HepG2 (cell line): ENCODE data around the gene STIP1. TPM values are rescaled to one million over a fixed set of nuclear protein-coding genes. Genes with fewer than 3 reads are reported as not detected.
A peak's percentile ranks its signal among the peaks of the same experiment; 100 is the strongest.

Source experiments
- ATAC-seq: fragments of 200-7000 bp; cut with Tn5 transposase; 3 replicates; pipeline ENCODE4 v1.9.1; 2020; ENCODE audit warnings: mild to moderate bottlenecking, moderate library complexity
- BruUV-seq: library from RNA; stranded (reverse); fragments of 400-500 nt; replicated peaks from 2 replicates; lab custom pipeline; 2021; lab: Mats Ljungman, UMichigan
- CTCF ChIA-PET: fragments of 300-600 bp; formaldehyde crosslinking; extraction: SDS; loops from one replicate; lab custom pipeline; 2021; ENCODE audit warnings: low total read pairs, inconsistent platforms, low intra/inter-chr PET ratio; lab: Yijun Ruan, JAX
- POLR2A ChIA-PET: fragments of 350-600 bp; sonication (Branson Sonifier 250); formaldehyde crosslinking; loops from one replicate; lab custom pipeline; 2020; ENCODE audit warnings: antibody characterized with exemption, inconsistent platforms; lab: Yijun Ruan, JAX
- DNase-seq: peaks from one replicate; pipeline ENCODE4 v3.0.0-alpha.2; 2015; ENCODE audit warnings: low spot score
- FAIRE-seq: peaks from 3 replicates; lab custom pipeline; 2011; peaks lifted over from hg19 to GRCh38; lab: Jason Lieb, UNC
- H2AFZ ChIP-seq: one replicate; pipeline ENCODE4 v1.6.1; 2011; ENCODE audit warnings: low read length, inconsistent platforms
- H3K27ac ChIP-seq: fragments of 300-600 bp; 3 replicates; pipeline ENCODE4 v1.8.0; 2011; ENCODE audit warnings: mixed run types, mild to moderate bottlenecking, mixed read lengths, low read length, inconsistent platforms; ENCODE audit not compliant: insufficient read depth; ENCODE audit errors: extremely low read length
- H3K27me3 ChIP-seq, 2 experiments: fragments of 200-600 bp in 1 of 2; 2 replicates in 1 of 2; 3 replicates in 1 of 2; pipeline versions ENCODE4 v1.6.0 to v1.8.0; 2011; ENCODE audit warnings: low read length in 2 of 2, mild to moderate bottlenecking in 2 of 2, moderate library complexity in 2 of 2, inconsistent platforms in 1 of 2; ENCODE audit not compliant: insufficient read depth in 2 of 2, control insufficient read depth in 1 of 2
- H3K36me3 ChIP-seq, 2 experiments: fragments of 200-600 bp in 1 of 2; replicated peaks in 1 of 2; 2 replicates in 1 of 2; 3 replicates in 1 of 2; pipeline versions ENCODE4 v1.5.1 to v1.8.0; 2011; ENCODE audit warnings: low read length in 2 of 2, inconsistent platforms in 1 of 2; ENCODE audit not compliant: insufficient read depth in 2 of 2, control insufficient read depth in 1 of 2
- H3K4me1 ChIP-seq: 2 replicates; pipeline ENCODE4 v1.5.1; 2012; ENCODE audit warnings: low read length, inconsistent platforms; ENCODE audit not compliant: insufficient read depth
- H3K4me2 ChIP-seq: 2 replicates; pipeline ENCODE4 v1.6.0; 2011; ENCODE audit warnings: low read depth, low read length, inconsistent platforms
- H3K4me3 ChIP-seq, 3 experiments: fragments of 200-600 bp in 1 of 3; sonication (generic), shearing (Covaris generic) in 1 of 3; replicated peaks in 1 of 3; 2 replicates each; pipeline ENCODE4 v1.5.1; 2011 to 2016; ENCODE audit warnings: low read length in 3 of 3, inconsistent platforms in 2 of 3, low read depth in 2 of 3, mild to moderate bottlenecking in 2 of 3, control low read depth in 1 of 3, mixed read lengths in 1 of 3; ENCODE audit not compliant: insufficient read depth in 1 of 3
- H3K79me2 ChIP-seq: one replicate; pipeline ENCODE4 v1.6.1; 2011; ENCODE audit warnings: low read length, inconsistent platforms; ENCODE audit not compliant: insufficient read depth
- H3K9ac ChIP-seq: 2 replicates; pipeline ENCODE4 v1.6.0; 2011; ENCODE audit warnings: mild to moderate bottlenecking, low read depth, low read length, inconsistent platforms; ENCODE audit not compliant: insufficient read depth
- H3K9me3 ChIP-seq: 2 replicates; pipeline ENCODE4 v1.5.1; 2012; ENCODE audit warnings: mild to moderate bottlenecking, low read length
- H4K20me1 ChIP-seq: 2 replicates; pipeline ENCODE4 v1.6.0; 2011; ENCODE audit warnings: inconsistent platforms, mild to moderate bottlenecking, low read length, moderate library complexity; ENCODE audit not compliant: insufficient read depth
- ARNT2 ChIP-seq: sonication (generic); formaldehyde crosslinking; IDR thresholded peaks from 2 replicates; pipeline ENCODE4 v1.8.0; 2022; ENCODE audit warnings: mild to moderate bottlenecking, low read depth, missing genetic modification reagents, moderate library complexity
- CREB1 ChIP-seq, 2 experiments: fragments of 450-650 bp in 1 of 2; IDR thresholded peaks; 2 replicates each; pipeline ENCODE4 v1.6.1; 2016 to 2017; ENCODE audit warnings: control low read depth in 1 of 2, mild to moderate bottlenecking in 1 of 2, missing compliant biosample characterization in 1 of 2, missing genetic modification characterization in 1 of 2
- HDAC1 ChIP-seq: sonication (generic); formaldehyde crosslinking; IDR thresholded peaks from 2 replicates; pipeline ENCODE4 v1.5.1; 2020; ENCODE audit warnings: mild to moderate bottlenecking, missing genetic modification reagents
- HDAC2 ChIP-seq: sonication (generic); formaldehyde crosslinking; IDR thresholded peaks from 2 replicates; pipeline ENCODE4 v1.4.0; 2020; ENCODE audit warnings: missing genetic modification reagents
- MAFF ChIP-seq: IDR thresholded peaks from 2 replicates; pipeline ENCODE4 v1.6.1; 2011; ENCODE audit warnings: low read depth, low read length, improper control_type of control experiment
- MED1 ChIP-seq: sonication (generic); formaldehyde crosslinking; IDR thresholded peaks from 2 replicates; pipeline ENCODE4 v1.4.0; 2020; ENCODE audit warnings: missing genetic modification reagents
- MEF2D ChIP-seq: sonication (generic); formaldehyde crosslinking; IDR thresholded peaks from 2 replicates; pipeline ENCODE4 v1.5.1; 2020; ENCODE audit warnings: mild to moderate bottlenecking, missing genetic modification reagents
- SAP130 ChIP-seq: IDR thresholded peaks from 2 replicates; pipeline ENCODE4 v1.6.1; 2016; ENCODE audit warnings: low read depth
- TEAD3 ChIP-seq: optimal IDR thresholded peaks from 2 replicates; pipeline ENCODE3; 2016; ENCODE audit warnings: borderline replicate concordance
- ZNF263 ChIP-seq: sonication (generic); formaldehyde crosslinking; IDR thresholded peaks from 2 replicates; pipeline ENCODE4 v1.4.0; 2020; ENCODE audit warnings: missing genetic modification reagents
- WGBS: methylation state at CpG from one replicate; pipeline ENCODE4 v1.1.6; 2017; ENCODE audit warnings: low lambda C conversion rate; 5-methylcytosine and 5-hydroxymethylcytosine counted together
- in situ Hi-C: cut with HindIII; loops from 2 replicates; pipeline ENCODE4 v1.10.0; 2017; ENCODE audit warnings: low pct_unique_long_range_greater_than_20kb; ENCODE audit not compliant: extremely low pct_ligation_motif_present
- intact Hi-C: fragments of 100-400 bp; cut with micrococcal nuclease; formaldehyde crosslinking; loops from one replicate; pipeline ENCODE4 v1.10.0; 2022; ENCODE audit not compliant: unreplicated experiment
- polyA plus RNA-seq, 8 experiments: library from polyadenylated mRNA; depleted of rRNA in 3 of 8; stranded (reverse) in 7 of 8; unstranded in 1 of 8; fragments of >200 nt; fragmentation: Illumina TruSeq in 4 of 8; extraction: Trizol in 4 of 8; gene quantifications; 2 replicates each; pipeline versions ENCODE4 v1.2.1 to v1.2.3, GENCODE V29; 2011 to 2016; ENCODE audit warnings: low read depth in 4 of 8, missing spikeins in 1 of 8, mixed read lengths in 1 of 8; ENCODE audit not compliant: insufficient read depth in 1 of 8
- total RNA-seq, 5 experiments: library from RNA; depleted of rRNA; stranded (reverse); fragments of >200 nt; fragmentation: Illumina TruSeq; extraction: Trizol; gene quantifications; 2 replicates each; pipeline ENCODE4 v1.2.3, GENCODE V29; 2016; ENCODE audit warnings: low read depth in 1 of 5
- TF ChIP-seq, protein P1 (sequence below): sonication (generic); formaldehyde crosslinking; IDR thresholded peaks from 2 replicates; pipeline ENCODE4 v1.4.0; 2020; ENCODE audit warnings: missing genetic modification reagents
- TF ChIP-seq, protein P2 (sequence below): sonication (generic); formaldehyde crosslinking; IDR thresholded peaks from 2 replicates; pipeline ENCODE4 v1.5.1; 2020; ENCODE audit warnings: missing genetic modification reagents, mild to moderate bottlenecking, borderline replicate concordance
- TF ChIP-seq, protein P3 (sequence below): sonication (generic); formaldehyde crosslinking; IDR thresholded peaks from 2 replicates; pipeline ENCODE4 v1.5.1; 2020; ENCODE audit warnings: mild to moderate bottlenecking, missing genetic modification reagents, moderate library complexity
- TF ChIP-seq, protein P4 (sequence below): sonication (generic); formaldehyde crosslinking; IDR thresholded peaks from 2 replicates; pipeline ENCODE4 v1.9.0; 2022; ENCODE audit warnings: missing genetic modification reagents, mild to moderate bottlenecking, borderline replicate concordance

STIP1 gene
- total and polyA plus RNA-seq, 2 of the 13 experiments (the other 11 are each of a cell fraction or from before 2014, with no cell fraction given), result 81.1 to 217 TPM

DNA sequence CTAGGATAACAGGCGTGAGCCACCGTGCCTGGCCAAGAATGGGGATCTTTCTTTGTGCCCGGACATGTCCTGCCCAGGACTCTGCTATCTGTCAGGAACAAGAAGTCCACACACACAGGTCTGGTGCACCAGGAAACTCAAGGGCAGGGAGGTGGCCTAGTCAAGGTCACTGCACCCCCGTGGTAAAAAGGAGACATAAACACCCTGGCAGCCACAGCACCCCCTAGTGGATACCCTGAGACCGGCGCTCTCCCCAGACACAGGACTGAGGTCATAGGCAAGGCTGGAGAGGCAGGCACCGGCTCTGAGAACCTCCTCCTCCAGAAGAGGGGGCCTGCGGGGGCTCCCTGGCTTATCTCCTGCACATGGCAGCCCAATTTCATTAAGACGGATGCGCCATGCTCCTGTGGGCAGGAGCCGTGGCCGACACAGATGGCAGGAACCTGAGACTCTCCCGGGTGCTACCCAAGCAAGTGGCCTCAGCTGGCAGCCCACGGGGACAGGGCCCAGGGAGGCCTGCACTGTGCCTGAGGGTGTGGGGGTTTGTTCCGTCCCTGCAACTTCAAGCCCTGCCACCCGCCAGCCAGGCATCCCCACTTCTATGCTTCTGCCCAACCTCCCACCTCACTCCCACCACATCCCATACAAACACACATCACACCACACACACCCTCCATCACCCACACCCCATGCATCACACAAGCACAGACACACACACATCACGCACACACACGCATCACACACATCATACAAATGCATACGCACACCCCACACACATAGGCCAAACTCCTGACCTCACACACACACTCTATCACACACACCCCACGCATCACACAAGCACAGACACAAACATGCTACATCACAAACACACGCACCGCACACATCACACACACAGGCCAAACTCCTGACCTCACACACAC is 39.7 kb upstream of the STIP1 start:
- 75% methylated on average over 13 of the region's 22 CpGs for WGBS
- intact Hi-C loops, result no loop called here
- Histone ChIP-seq H3K27me3 (no peaks in the 10 kb centered on the region), H4K20me1 (0 out of 2 replicates have a peak, but pooled peaks cover 10% of the 10 kb centered on the region), H3K4me3 (no peak overlapping the region), H3K79me2 (no peaks in the 10 kb centered on the region), H3K9ac (no peak overlapping the region), H3K27ac (no peak overlapping the region), H3K4me1 (peaks cover 10% of the 10 kb centered on the region), H3K36me3 (peaks cover 6 to 23% of the 10 kb centered on the region in 2 experiments; a peak in 4 of 5 replicates), H3K9me3 (no peaks in the 10 kb centered on the region), H3K4me2 (no peak overlapping the region), H2AFZ (no peak overlapping the region)
- ChIA-PET CTCF (interaction anchor here (1.1 to 1.5 kb wide), 2 partner anchors 54 to 106 kb away, joined by 3 read pairs; no protein-coding TSS in a partner anchor), POLR2A (no interaction called here)
- DNase-seq (peak; percentile 54), ATAC-seq (peak; percentile 72), FAIRE-seq (peak; percentile 79)
- in situ Hi-C loops, result loop anchor here (5.0 to 10.0 kb wide), 3 partner anchors 59 to 311 kb away; partner anchors contain the start of gene MARK2
- BruUV-seq, result no TSS peak
- TF ChIP-seq, protein P1, sequence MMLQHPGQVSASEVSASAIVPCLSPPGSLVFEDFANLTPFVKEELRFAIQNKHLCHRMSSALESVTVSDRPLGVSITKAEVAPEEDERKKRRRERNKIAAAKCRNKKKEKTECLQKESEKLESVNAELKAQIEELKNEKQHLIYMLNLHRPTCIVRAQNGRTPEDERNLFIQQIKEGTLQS, result no peak
- TF ChIP-seq SAP130 (CRISPR knock-in tag), result peak; percentile 47; the same call in 1 of the 2 replicates
- TF ChIP-seq, protein P2, sequence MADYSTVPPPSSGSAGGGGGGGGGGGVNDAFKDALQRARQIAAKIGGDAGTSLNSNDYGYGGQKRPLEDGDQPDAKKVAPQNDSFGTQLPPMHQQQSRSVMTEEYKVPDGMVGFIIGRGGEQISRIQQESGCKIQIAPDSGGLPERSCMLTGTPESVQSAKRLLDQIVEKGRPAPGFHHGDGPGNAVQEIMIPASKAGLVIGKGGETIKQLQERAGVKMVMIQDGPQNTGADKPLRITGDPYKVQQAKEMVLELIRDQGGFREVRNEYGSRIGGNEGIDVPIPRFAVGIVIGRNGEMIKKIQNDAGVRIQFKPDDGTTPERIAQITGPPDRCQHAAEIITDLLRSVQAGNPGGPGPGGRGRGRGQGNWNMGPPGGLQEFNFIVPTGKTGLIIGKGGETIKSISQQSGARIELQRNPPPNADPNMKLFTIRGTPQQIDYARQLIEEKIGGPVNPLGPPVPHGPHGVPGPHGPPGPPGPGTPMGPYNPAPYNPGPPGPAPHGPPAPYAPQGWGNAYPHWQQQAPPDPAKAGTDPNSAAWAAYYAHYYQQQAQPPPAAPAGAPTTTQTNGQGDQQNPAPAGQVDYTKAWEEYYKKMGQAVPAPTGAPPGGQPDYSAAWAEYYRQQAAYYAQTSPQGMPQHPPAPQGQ, result no peak
- TF ChIP-seq MEF2D, result no peak
- peak; percentile 26 for TF ChIP-seq TEAD3 (CRISPR knock-in tag)
- no peak for TF ChIP-seq HDAC2 (CRISPR knock-in tag)
- TF ChIP-seq, protein P3, sequence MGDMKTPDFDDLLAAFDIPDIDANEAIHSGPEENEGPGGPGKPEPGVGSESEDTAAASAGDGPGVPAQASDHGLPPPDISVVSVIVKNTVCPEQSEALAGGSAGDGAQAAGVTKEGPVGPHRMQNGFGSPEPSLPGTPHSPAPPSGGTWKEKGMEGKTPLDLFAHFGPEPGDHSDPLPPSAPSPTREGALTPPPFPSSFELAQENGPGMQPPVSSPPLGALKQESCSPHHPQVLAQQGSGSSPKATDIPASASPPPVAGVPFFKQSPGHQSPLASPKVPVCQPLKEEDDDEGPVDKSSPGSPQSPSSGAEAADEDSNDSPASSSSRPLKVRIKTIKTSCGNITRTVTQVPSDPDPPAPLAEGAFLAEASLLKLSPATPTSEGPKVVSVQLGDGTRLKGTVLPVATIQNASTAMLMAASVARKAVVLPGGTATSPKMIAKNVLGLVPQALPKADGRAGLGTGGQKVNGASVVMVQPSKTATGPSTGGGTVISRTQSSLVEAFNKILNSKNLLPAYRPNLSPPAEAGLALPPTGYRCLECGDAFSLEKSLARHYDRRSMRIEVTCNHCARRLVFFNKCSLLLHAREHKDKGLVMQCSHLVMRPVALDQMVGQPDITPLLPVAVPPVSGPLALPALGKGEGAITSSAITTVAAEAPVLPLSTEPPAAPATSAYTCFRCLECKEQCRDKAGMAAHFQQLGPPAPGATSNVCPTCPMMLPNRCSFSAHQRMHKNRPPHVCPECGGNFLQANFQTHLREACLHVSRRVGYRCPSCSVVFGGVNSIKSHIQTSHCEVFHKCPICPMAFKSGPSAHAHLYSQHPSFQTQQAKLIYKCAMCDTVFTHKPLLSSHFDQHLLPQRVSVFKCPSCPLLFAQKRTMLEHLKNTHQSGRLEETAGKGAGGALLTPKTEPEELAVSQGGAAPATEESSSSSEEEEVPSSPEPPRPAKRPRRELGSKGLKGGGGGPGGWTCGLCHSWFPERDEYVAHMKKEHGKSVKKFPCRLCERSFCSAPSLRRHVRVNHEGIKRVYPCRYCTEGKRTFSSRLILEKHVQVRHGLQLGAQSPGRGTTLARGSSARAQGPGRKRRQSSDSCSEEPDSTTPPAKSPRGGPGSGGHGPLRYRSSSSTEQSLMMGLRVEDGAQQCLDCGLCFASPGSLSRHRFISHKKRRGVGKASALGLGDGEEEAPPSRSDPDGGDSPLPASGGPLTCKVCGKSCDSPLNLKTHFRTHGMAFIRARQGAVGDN (CRISPR knock-in tag), result peak; percentile 44; the same call in 1 of the 2 replicates
- no peak for TF ChIP-seq MAFF
- no peak for TF ChIP-seq ARNT2 (CRISPR knock-in tag)
- peak; percentile 24; the same call in 1 of the 2 replicates for TF ChIP-seq CREB1 (IDR thresholded peaks at IDR 0.05)
- TF ChIP-seq CREB1 (CRISPR knock-in tag; IDR thresholded peaks at IDR 0.05), result no peak
- TF ChIP-seq, protein P4, sequence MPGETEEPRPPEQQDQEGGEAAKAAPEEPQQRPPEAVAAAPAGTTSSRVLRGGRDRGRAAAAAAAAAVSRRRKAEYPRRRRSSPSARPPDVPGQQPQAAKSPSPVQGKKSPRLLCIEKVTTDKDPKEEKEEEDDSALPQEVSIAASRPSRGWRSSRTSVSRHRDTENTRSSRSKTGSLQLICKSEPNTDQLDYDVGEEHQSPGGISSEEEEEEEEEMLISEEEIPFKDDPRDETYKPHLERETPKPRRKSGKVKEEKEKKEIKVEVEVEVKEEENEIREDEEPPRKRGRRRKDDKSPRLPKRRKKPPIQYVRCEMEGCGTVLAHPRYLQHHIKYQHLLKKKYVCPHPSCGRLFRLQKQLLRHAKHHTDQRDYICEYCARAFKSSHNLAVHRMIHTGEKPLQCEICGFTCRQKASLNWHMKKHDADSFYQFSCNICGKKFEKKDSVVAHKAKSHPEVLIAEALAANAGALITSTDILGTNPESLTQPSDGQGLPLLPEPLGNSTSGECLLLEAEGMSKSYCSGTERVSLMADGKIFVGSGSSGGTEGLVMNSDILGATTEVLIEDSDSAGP (CRISPR knock-in tag), result peak; percentile 29; the same call in 1 of the 2 replicates
- TF ChIP-seq MED1 (CRISPR knock-in tag), result no peak; the same call in 1 of the 2 replicates
- TF ChIP-seq HDAC1 (CRISPR knock-in tag), result no peak
- peak; percentile 39; the same call in 1 of the 2 replicates for TF ChIP-seq ZNF263
